WERI-Rb-1 (cell line): ENCODE data around the gene WDPCP.
"Not testable (repeated sequence)": the region's sequence is repeated elsewhere in the genome, so short reads cannot be mapped to it uniquely, and the experiment has no call there.

Source experiments
- DNase-seq: peaks from one replicate; pipeline ENCODE4 v3.0.0-alpha.2; 2020
- H3K27ac ChIP-seq: fragments of 250-450 bp; sonication (Bioruptor Pico); 2 replicates; pipeline ENCODE4 v1.5.1; 2020; ENCODE audit warnings: mild to moderate bottlenecking, moderate library complexity
- H3K27me3 ChIP-seq: fragments of 250-450 bp; sonication (Bioruptor Pico); 2 replicates; pipeline ENCODE4 v1.5.1; 2021; ENCODE audit warnings: mild to moderate bottlenecking, low read depth, moderate library complexity; ENCODE audit not compliant: insufficient read depth, severe bottlenecking
- H3K36me3 ChIP-seq: fragments of 250-450 bp; sonication (Bioruptor Pico); 2 replicates; pipeline ENCODE4 v1.5.1; 2020; ENCODE audit warnings: mild to moderate bottlenecking, moderate library complexity
- H3K4me3 ChIP-seq: 2 replicates; pipeline ENCODE4 v1.5.1; 2011; ENCODE audit warnings: low read depth, mild to moderate bottlenecking, control low read depth, low read length
- H3K9me3 ChIP-seq: fragments of 250-450 bp; sonication (Bioruptor Pico); 2 replicates; pipeline ENCODE4 v1.5.1; 2021; ENCODE audit warnings: mild to moderate bottlenecking, moderate library complexity; ENCODE audit not compliant: severe bottlenecking
- TF ChIP-seq, protein P1 (sequence below): IDR thresholded peaks from 2 replicates; pipeline ENCODE4 v1.5.1; 2011; ENCODE audit warnings: low read depth, mild to moderate bottlenecking, control low read depth, inconsistent platforms, low read length

Gene WDPCP

DNA sequence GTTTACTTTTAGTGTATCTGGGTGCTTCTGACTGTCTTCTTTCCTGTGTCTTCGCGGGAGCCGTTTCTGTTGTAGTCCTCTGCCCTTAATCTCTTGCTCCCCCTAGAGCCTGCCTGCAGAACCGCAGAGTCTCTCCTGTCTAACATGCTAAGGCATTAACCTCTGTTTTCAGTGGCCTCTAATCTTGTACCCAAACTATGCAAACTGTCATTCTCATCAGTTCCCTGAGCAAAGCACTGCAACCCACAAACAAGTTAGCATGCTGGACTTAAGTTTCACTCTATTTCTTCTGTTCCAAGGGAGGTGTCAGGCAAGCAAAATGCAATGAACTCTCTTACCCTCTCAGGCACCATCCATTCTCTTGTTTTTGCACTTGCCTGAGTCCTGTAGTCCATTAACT, 399.3 kb downstream of the WDPCP start:
- H3K27me3 ChIP-seq: no peaks in the 10 kb centered on the region
- no peaks in the 10 kb centered on the region for H3K9me3 ChIP-seq
- peak; percentile 73 for DNase-seq
- no peak overlapping the region for H3K4me3 ChIP-seq
- TF ChIP-seq, protein P1, sequence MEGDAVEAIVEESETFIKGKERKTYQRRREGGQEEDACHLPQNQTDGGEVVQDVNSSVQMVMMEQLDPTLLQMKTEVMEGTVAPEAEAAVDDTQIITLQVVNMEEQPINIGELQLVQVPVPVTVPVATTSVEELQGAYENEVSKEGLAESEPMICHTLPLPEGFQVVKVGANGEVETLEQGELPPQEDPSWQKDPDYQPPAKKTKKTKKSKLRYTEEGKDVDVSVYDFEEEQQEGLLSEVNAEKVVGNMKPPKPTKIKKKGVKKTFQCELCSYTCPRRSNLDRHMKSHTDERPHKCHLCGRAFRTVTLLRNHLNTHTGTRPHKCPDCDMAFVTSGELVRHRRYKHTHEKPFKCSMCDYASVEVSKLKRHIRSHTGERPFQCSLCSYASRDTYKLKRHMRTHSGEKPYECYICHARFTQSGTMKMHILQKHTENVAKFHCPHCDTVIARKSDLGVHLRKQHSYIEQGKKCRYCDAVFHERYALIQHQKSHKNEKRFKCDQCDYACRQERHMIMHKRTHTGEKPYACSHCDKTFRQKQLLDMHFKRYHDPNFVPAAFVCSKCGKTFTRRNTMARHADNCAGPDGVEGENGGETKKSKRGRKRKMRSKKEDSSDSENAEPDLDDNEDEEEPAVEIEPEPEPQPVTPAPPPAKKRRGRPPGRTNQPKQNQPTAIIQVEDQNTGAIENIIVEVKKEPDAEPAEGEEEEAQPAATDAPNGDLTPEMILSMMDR: peak; percentile 95
- no peak overlapping the region for H3K27ac ChIP-seq
- no peaks in the 10 kb centered on the region for H3K36me3 ChIP-seq

DNA sequence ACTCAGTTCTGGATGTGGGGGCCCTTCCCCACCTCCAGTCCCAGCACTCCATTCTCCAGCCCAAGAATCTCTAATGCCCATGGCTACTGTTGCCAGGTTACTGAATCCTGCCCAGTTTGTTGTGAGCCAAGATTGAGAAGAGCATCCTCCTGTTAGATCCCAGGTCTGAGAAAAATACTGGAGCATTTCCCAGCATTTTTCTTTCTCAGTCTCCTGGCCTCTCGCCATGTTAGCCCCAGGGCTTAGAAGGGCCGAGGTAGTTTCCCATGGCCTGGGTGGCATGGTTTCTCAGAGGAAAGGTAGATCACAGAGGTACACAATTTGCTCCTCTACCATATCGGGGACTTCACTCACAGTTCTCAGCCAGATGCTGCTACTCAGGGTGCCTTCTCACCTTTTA, 401.9 kb downstream of the WDPCP start:
- Histone ChIP-seq H3K4me3 (no peak overlapping the region), H3K27me3 (no peaks in the 10 kb centered on the region), H3K36me3 (no peaks in the 10 kb centered on the region), H3K9me3 (no peaks in the 10 kb centered on the region), H3K27ac (no peak overlapping the region)
- TF ChIP-seq, protein P1: no peak
- no peak for DNase-seq

DNA sequence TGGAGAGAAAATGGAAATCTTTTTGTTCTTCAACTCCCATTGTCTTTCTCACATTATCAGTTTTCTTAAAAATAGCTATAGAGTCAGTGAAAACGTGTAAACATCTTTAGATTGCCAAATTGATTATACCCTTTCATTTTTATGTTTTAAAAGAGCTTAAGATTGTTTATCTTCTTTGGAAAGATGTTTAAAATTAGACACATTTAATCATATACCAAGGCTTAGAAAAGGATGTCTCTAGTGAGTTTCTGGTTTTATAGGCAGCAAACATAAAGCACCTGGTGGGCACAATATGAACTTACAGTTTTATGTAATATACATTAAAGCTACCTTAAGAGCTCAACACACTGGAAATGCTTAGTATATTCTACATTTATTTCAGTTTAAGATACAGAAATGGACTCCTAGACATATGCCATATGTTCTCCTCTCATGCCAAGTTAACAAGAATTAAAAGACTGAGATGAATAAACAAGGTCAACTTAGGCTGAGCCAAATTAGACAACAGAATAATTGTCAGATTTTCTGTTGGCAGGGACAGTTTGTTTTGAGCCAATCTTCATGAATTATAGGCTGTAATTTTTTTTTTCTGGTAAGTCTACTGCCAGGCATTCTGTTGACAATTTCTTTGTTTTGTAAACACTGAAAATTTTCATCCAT, 425.0 kb downstream of the WDPCP start:
- DNase-seq: no peak
- Histone ChIP-seq H3K4me3 (no peak overlapping the region), H3K36me3 (no peaks in the 10 kb centered on the region), H3K9me3 (no peaks in the 10 kb centered on the region), H3K27me3 (no peaks in the 10 kb centered on the region), H3K27ac (no peak overlapping the region)
- TF ChIP-seq, protein P1: no peak

DNA sequence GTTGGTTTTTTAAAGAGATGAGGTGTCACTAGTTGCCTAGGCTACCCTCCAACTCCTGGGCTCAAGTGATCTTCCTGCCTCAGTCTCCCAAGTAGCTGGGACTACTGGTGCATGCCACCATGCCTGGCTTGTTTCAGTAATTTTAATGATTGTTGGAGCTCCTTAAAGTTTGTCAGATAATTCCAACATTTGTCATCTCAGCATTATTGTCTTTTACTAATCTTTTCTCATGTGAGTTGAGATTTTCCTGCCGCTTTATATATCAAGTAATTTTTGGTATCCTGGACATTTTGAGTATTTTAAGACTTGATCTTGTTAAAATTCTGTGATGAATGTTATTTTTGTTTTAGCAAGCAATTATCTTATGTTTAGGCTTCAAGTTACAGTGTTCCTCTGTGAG, 429.0 kb downstream of the WDPCP start:
- Histone ChIP-seq H3K4me3 (no peak overlapping the region), H3K27ac (no peak overlapping the region), H3K36me3 (no peaks in the 10 kb centered on the region), H3K27me3 (no peaks in the 10 kb centered on the region), H3K9me3 (no peaks in the 10 kb centered on the region)
- DNase-seq: no peak
- TF ChIP-seq, protein P1: no peak

- H3K4me3 ChIP-seq, H3K27me3 ChIP-seq, DNase-seq, H3K9me3 ChIP-seq, H3K36me3 ChIP-seq, H3K27ac ChIP-seq: not testable (repeated sequence)
These were observed 451.6 kb downstream of the WDPCP start for GRCh38 chr2:63136683-63137082.

GRCh38 chr2:63132020-63132419, 456.3 kb downstream of the WDPCP start:
- Histone ChIP-seq H3K27me3 (no peaks in the 10 kb centered on the region), H3K4me3 (no peak overlapping the region), H3K9me3 (peaks cover 5% of the 10 kb centered on the region), H3K36me3 (no peaks in the 10 kb centered on the region), H3K27ac (no peak overlapping the region)
- TF ChIP-seq, protein P1: no peak
- no peak for DNase-seq
